ENCODE results near the gene COPZ1.

COPZ1 gene

DNA sequence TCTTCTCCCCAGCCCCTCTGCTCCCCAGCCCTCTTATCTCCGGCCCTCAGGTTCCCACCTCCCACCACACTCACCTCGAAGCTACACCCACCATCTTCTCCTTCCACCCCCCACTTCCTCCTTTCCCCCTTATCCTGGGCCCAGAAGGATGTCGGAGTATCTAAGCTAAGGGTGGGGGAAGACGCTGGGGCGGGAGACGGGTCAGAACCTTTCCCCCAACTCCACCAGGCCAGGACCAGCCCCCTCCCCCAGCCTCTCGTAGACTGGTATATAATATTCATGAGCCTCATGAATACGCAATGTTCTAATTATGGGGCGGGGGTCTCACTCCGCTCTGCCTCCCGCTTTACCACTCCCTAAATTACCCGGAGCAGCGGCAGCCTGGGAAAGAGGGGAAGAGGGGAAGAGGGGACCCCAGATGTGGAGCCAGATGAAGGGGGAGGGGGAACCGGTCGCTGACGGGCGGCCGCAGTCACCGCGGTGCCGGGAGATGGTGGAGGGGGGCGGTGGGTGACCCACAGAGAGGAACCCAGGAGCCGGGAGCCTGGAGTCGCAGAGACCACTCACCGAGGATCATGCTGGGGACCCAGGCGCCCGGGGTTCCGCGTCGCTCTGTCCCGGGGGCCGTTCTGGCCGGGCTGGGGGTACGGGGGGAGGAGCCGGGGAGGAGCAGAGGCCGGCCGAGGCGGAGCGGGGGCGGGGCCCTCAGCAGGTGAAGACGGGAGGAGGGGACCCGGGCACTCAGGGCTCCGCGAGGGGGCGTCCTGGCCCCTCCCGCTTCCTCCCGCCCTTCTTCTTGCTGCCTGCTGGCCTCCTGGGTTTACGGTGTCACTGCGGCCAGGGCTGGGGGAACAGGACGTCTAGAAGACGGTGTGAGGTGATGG lies 66.0 kb downstream of the COPZ1 start:
- FAIRE-seq (no peak), DNase-seq (ENCODE audit: insufficient read length, low spot score) (no peak)

DNA sequence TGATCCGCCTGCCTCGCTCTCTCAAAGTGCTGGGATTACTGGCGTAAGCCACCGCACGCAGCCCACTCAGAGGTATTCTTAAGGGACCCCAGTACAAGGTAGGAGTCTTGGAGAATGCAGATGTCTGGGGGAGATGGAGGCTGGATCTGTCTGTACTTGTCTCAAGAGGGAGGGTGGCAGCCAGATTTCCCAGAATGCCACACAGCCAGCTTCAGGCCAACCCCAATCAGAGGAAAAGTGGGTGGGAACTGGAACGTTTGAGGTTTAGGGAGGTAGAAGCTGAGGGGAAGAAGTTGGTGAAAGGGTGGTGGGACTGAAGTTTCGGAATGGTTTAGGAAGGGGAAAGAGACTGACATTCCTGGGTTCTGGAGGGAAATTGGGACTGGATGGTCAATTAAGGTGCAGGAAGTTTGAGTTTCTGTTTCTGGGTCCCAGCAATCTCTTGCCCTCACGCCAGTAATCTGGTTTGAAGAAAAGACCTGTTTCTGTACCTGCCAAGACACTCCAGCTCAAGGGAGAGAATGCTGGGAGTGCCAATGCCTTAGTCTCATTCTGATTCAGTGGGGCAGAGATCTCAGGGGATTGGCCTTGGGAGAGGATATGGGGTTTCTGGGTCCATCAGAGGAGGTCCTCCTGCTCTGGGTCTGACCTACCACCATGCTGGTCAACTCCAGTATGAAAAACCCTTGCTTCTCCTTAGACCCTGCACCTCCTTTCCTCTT lies 67.7 kb downstream of the COPZ1 start:
- FAIRE-seq = no peak
- DNase-seq (ENCODE audit: insufficient read length, low spot score) = no peak

GRCh38 chr12:54393207-54393609 lies 68.3 kb downstream of the COPZ1 start:
- DNase-seq (ENCODE audit: insufficient read length, low spot score) (no peak), FAIRE-seq (no peak)

DNA sequence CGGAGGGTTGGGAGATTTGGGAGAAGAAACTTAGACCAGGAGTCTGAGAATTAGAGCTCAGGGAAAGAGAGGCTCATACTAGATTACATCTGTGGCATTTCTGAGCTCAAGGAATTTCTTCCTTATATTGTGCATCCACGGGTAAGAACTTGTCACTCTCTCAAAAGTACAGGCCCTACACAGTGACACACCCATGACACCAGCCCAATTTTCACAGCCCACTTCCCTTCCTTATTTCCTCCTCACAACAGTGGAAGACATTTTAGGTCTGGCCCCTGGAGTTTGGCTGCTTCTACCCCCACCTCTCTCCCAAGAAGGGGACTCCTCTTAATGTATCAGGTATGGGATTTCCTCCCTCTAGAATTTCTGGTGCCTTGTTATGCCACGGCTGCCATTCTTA lies 68.8 kb downstream of the COPZ1 start:
- no peak for FAIRE-seq
- DNase-seq (ENCODE audit: insufficient read length, low spot score) = no peak

GRCh38 chr12:54394281-54394719 lies 69.4 kb downstream of the COPZ1 start:
- FAIRE-seq (no peak), DNase-seq (ENCODE audit: insufficient read length, low spot score) (peak; percentile 47)

DNA sequence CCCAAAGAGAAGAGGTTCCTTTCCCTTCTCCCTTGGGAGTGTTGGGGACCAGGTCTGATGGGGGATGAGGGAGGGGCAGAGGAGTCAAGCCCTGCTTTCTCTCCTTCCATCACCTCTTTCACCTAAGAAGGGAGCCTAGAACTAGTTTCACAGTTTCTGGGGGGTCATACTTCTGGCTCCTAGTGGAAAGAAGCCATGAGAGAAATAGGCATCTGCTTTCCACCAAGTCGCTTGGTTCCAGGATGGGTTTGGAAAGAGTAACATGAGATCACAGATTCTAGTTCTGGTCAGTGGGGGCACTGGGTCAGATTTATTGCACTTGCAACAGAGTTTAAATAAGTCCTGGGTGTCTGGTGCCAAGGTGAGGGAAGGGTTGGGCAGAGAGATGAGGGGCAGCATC lies 70.1 kb downstream of the COPZ1 start:
- FAIRE-seq (no peak), DNase-seq (ENCODE audit: insufficient read length, low spot score) (no peak)

DNA sequence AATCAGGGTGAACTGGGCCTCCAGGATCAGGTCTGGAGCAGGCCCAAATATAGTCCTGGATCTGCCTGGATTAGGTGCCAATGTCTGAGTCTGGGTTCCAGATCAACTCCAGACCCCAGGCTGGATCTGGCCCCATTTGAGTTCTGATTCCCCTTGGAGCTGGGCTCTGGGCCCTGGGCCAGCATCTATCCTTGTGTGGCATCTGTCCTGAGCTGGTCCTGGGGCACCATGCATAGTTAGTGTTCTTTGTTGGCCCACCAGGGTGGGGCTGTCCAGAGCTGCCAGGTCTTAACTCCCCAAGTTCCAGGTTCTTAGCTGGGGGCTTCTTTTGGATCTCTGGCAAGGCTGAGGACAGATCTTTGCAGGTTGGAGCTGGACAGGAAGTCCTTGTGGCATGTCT lies 70.6 kb downstream of the COPZ1 start:
- FAIRE-seq (no peak), DNase-seq (ENCODE audit: insufficient read length, low spot score) (no peak)

- FAIRE-seq = no peak
- no peak for DNase-seq (ENCODE audit: insufficient read length, low spot score)
Measured at GRCh38 chr12:54397157-54397556, 72.2 kb downstream of the COPZ1 start.

DNA sequence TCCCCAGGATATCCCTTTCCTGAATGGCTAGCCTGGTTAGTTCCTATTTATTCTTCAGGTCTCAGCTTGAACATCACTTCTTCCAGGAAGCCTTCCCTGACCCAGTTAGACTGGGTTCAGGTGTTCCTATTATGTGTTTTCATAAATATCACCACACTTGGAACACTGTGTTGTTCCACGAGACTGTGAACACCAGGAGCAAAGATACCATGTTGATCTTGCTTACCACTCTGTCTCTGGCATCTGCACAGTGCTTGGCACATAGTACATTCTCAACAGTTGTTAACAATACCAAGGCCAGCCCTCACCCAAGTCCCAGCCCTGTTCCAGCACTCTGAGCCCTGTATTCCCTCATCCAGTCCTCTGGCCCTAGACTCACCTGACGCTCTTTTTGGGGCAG lies 73.3 kb downstream of the COPZ1 start:
- FAIRE-seq = no peak

GRCh38 chr12:54398995-54399793 lies 74.3 kb downstream of the COPZ1 start:
- FAIRE-seq (peak; percentile 64), DNase-seq (ENCODE audit: insufficient read length, low spot score) (peak; percentile 91)

More for the DNA sequence above, 73.3 kb downstream of the COPZ1 start:
- no peak for DNase-seq (ENCODE audit: insufficient read length, low spot score)

- DNase-seq (ENCODE audit: insufficient read length, low spot score) (no peak), FAIRE-seq (no peak)
Measured at GRCh38 chr12:54401119-54401518, 76.2 kb downstream of the COPZ1 start.

Data from HTR-8/SVneo (cell line).